Right cardiac atrium (tissue), 5 donors: ENCODE measurements around the gene TSACC. TPM values are rescaled to one million over a fixed set of nuclear protein-coding genes. Genes with fewer than 3 reads are reported as not detected.

Experiments used
- ATAC-seq, 2 donors: fragments of 200-7000 bp; cut with Tn5 transposase; one replicate each; pipeline versions ENCODE4 v1.8.0 to v1.9.1; 2020; ENCODE audit warnings: moderate library complexity in 2 of 2, mild to moderate bottlenecking in 1 of 2
- DNase-seq, 3 donors: peaks; one replicate each; pipeline ENCODE4 v3.0.0-alpha.2; 2020
- H3K27ac ChIP-seq: one replicate; pipeline ENCODE4 v1.5.1; 2013; ENCODE audit warnings: mild to moderate bottlenecking, low read length, control low read depth, moderate library complexity
- H3K27me3 ChIP-seq: one replicate; pipeline ENCODE4 v1.6.1; 2013; ENCODE audit not compliant: control insufficient read depth, insufficient read depth
- H3K4me1 ChIP-seq: one replicate; pipeline ENCODE4 v1.6.1; 2013; ENCODE audit warnings: low read length; ENCODE audit not compliant: control insufficient read depth, insufficient read depth
- H3K4me3 ChIP-seq: one replicate; pipeline ENCODE4 v1.5.1; 2013; ENCODE audit warnings: low read length, control low read depth
- H3K9me3 ChIP-seq: one replicate; pipeline ENCODE4 v1.6.1; 2013; ENCODE audit warnings: low read length; ENCODE audit not compliant: control insufficient read depth
- WGBS: extraction: QIAGEN DNeasy Blood & Tissue Kit; methylation state at CpG from one replicate; pipeline ENCODE4 v1.1.7; 2013; 5-methylcytosine and 5-hydroxymethylcytosine counted together
- intact Hi-C, 4 donors: fragments of 100-400 bp; cut with DNase I; formaldehyde crosslinking; loops; one replicate each; pipeline versions ENCODE4 v1.11.0 to v1.14.0; 2022 to 2023
- polyA plus RNA-seq: library from polyadenylated mRNA; stranded (reverse); fragments of 200-250 nt; gene quantifications from one replicate; pipeline ENCODE4 v1.2.3, GENCODE V29; 2013
- total RNA-seq, 4 donors: library from RNA; stranded (reverse); fragmentation: NEBNext Ultra II Directional; extraction: Animal tissue kit (Norgen Biotek cat#: 25700); gene quantifications; one replicate each; pipeline ENCODE4 v1.2.1, GENCODE V29; 2021
- donor health status: healthy with polysubstance abuse.
- donor health status: DM: no; HTN: yes; CAD: no.
- donor health status: DM: no; HTN: no; CAD: no.
- donor health status: DM: no; HTN: yes; CAD: no; lungs with severe emphysema.
- donor health status: DM: yes; HTN: yes; CAD: no.

Gene TSACC
- total and polyA plus RNA-seq, 5 donors, result 0.38 TPM; not detected in 4

- intact Hi-C loops, result loop anchor here (2.0 to 10.0 kb wide), 6 partner anchors 55 to 268 kb away; partner anchors contain the start of genes GPATCH4 (in 1 of the 4) and HAPLN2 (in 1 of the 4)
- no peaks in the 10 kb centered on the region for H3K4me1 ChIP-seq
- H3K4me3 ChIP-seq, result no peak overlapping the region
- H3K27ac ChIP-seq, result no peak overlapping the region
- DNase-seq (no peak), ATAC-seq (no peak)
- H3K27me3 ChIP-seq, result no peaks in the 10 kb centered on the region
- 95% methylated on average over 8 of the region's 8 CpGs for WGBS
- H3K9me3 ChIP-seq, result no peaks in the 10 kb centered on the region
Measured at GRCh38 chr1:156386949-156387869, 48.9 kb downstream of the TSACC start.

- H3K4me3 ChIP-seq, result peak overlapping the region; percentile 47
- WGBS, result 32% methylated on average over 15 of the region's 15 CpGs
- no peaks in the 10 kb centered on the region for H3K9me3 ChIP-seq
- intact Hi-C loops, result loop anchor here (2.0 to 10.0 kb wide), 6 partner anchors 54 to 267 kb away; partner anchors contain the start of genes GPATCH4 (in 1 of the 4) and HAPLN2 (in 1 of the 4)
- H3K4me1 ChIP-seq, result no peaks in the 10 kb centered on the region
- no peak overlapping the region for H3K27ac ChIP-seq
- ATAC-seq, result no peak
- no peak for DNase-seq
- H3K27me3 ChIP-seq, result no peaks in the 10 kb centered on the region
Measured at GRCh38 chr1:156387870-156388173, 49.5 kb downstream of the TSACC start.

- WGBS, result 10% methylated on average over 73 of the region's 73 CpGs
- Histone ChIP-seq H3K4me3 (peak overlapping the region; percentile 47), H3K9me3 (no peaks in the 10 kb centered on the region), H3K27ac (no peak overlapping the region), H3K4me1 (no peaks in the 10 kb centered on the region), H3K27me3 (no peaks in the 10 kb centered on the region)
- intact Hi-C loops, result loop anchor here in 3 of 4 donors (5.0 to 10.0 kb wide), 5 partner anchors 54 to 266 kb away; partner anchors contain the start of genes GPATCH4 (in 1 of the 3) and HAPLN2 (in 1 of the 3)
- ATAC-seq, result no peak
- DNase-seq, result no peak
Measured at GRCh38 chr1:156388174-156389137, 50.1 kb downstream of the TSACC start.

- no peaks in the 10 kb centered on the region for H3K4me1 ChIP-seq
- 96% methylated on average over 8 of the region's 8 CpGs for WGBS
- DNase-seq, result peak in 1 of 3 donors; percentile 9
- ATAC-seq, result no peak
- H3K27me3 ChIP-seq, result no peaks in the 10 kb centered on the region
- no peak overlapping the region for H3K27ac ChIP-seq
- no peak overlapping the region for H3K4me3 ChIP-seq
- intact Hi-C loops, result loop anchor here in 3 of 4 donors (5.0 to 10.0 kb wide), 5 partner anchors 53 to 265 kb away; partner anchors contain the start of genes GPATCH4 (in 1 of the 3) and HAPLN2 (in 1 of the 3)
- H3K9me3 ChIP-seq, result no peaks in the 10 kb centered on the region
Measured at GRCh38 chr1:156389311-156389710, 51.0 kb downstream of the TSACC start.

GRCh38 chr1:156390469-156391365, 52.4 kb downstream of the TSACC start:
- no peaks in the 10 kb centered on the region for H3K4me1 ChIP-seq
- DNase-seq (peak in 1 of 3 donors; percentile 6), ATAC-seq (no peak)
- intact Hi-C loops, result no loop called here
- H3K27me3 ChIP-seq, result no peaks in the 10 kb centered on the region
- no peak overlapping the region for H3K4me3 ChIP-seq
- 59% methylated on average over 20 of the region's 20 CpGs for WGBS
- H3K9me3 ChIP-seq, result no peaks in the 10 kb centered on the region
- no peak overlapping the region for H3K27ac ChIP-seq

GRCh38 chr1:156391366-156391677, 53.0 kb downstream of the TSACC start:
- Histone ChIP-seq H3K27me3 (no peaks in the 10 kb centered on the region), H3K9me3 (no peaks in the 10 kb centered on the region), H3K4me3 (no peak overlapping the region), H3K4me1 (no peaks in the 10 kb centered on the region), H3K27ac (no peak overlapping the region)
- intact Hi-C loops, result no loop called here
- DNase-seq (peak in 1 of 3 donors; percentile 40), ATAC-seq (no peak)
- WGBS, result 78% methylated on average over 11 of the region's 11 CpGs

- peak in 1 of 3 donors; percentile 1 for DNase-seq
- ATAC-seq, result no peak
- H3K4me1 ChIP-seq, result no peaks in the 10 kb centered on the region
- 70% methylated on average over 8 of the region's 8 CpGs for WGBS
- H3K27me3 ChIP-seq, result no peaks in the 10 kb centered on the region
- H3K27ac ChIP-seq, result no peak overlapping the region
- H3K9me3 ChIP-seq, result no peaks in the 10 kb centered on the region
- intact Hi-C loops, result no loop called here
- H3K4me3 ChIP-seq, result no peak overlapping the region
Measured at GRCh38 chr1:156391701-156392100, 53.4 kb downstream of the TSACC start.

- H3K27ac ChIP-seq, result no peak overlapping the region
- no peaks in the 10 kb centered on the region for H3K9me3 ChIP-seq
- intact Hi-C loops, result no loop called here
- no peak overlapping the region for H3K4me3 ChIP-seq
- ATAC-seq (no peak), DNase-seq (peak in 1 of 3 donors; percentile 16)
- H3K4me1 ChIP-seq, result no peaks in the 10 kb centered on the region
- 84% methylated on average over 13 of the region's 13 CpGs for WGBS
- no peaks in the 10 kb centered on the region for H3K27me3 ChIP-seq
Measured at GRCh38 chr1:156392452-156392853, 54.1 kb downstream of the TSACC start.

GRCh38 chr1:156393095-156393494, 54.8 kb downstream of the TSACC start:
- no peaks in the 10 kb centered on the region for H3K27me3 ChIP-seq

GRCh38 chr1:156394082-156394481, 55.8 kb downstream of the TSACC start:
- 87% methylated on average over 9 of the region's 9 CpGs for WGBS
- ATAC-seq, result no peak
- intact Hi-C loops, result no loop called here

More at GRCh38 chr1:156393095-156393494, 54.8 kb downstream of the TSACC start:
- ATAC-seq, result no peak
- intact Hi-C loops, result no loop called here
- Histone ChIP-seq H3K4me3 (no peak overlapping the region), H3K4me1 (no peaks in the 10 kb centered on the region), H3K27ac (no peak overlapping the region), H3K9me3 (no peaks in the 10 kb centered on the region)
- DNase-seq, result no peak

More at GRCh38 chr1:156394082-156394481, 55.8 kb downstream of the TSACC start:
- Histone ChIP-seq H3K27me3 (no peaks in the 10 kb centered on the region), H3K27ac (no peak overlapping the region), H3K4me3 (no peak overlapping the region), H3K9me3 (no peaks in the 10 kb centered on the region), H3K4me1 (no peaks in the 10 kb centered on the region)
- DNase-seq, result peak in 1 of 3 donors; percentile 23
